ENCODE measurements around the gene EML4.

- TF ChIP-seq CTCF (IDR thresholded peaks at IDR 0.05) (no peak), CHD2 (IDR thresholded peaks at IDR 0.05; ENCODE audit: low read length, partially characterized antibody) (no peak), YY1 (IDR thresholded peaks at IDR 0.05; ENCODE audit: low read depth) (no peak)
Measured at GRCh38 chr2:42191285-42192009, 22.3 kb downstream of the EML4 start.

Measured in SK-N-SH (cell line).